ENCODE data around the gene FRY. TPM values are rescaled to one million over a fixed set of nuclear protein-coding genes. Genes with fewer than 3 reads are reported as not detected.

Gene FRY
- total and polyA plus RNA-seq, 10 of the 15 experiments (the other 5 are each of a cell fraction or from before 2014, with no cell fraction given): 0.18 to 1.4 (median 0.30) TPM

- H3K36me3 ChIP-seq (ENCODE audit: control insufficient read depth in 2 of 2, insufficient read depth in 2 of 2, low read length in 1 of 2): no peaks in the 10 kb centered on the region
- no peak for FAIRE-seq
- no peaks in the 10 kb centered on the region for H4K20me1 ChIP-seq (ENCODE audit: control insufficient read depth, insufficient read depth)
- CTCF ChIA-PET: interaction anchor here (1.1 to 1.4 kb wide), 3 partner anchors 8 to 128 kb away, joined by 3 to 6 read pairs (median 4); no protein-coding TSS in a partner anchor
- SMC1A ChIA-PET (ENCODE audit: uncharacterized antibody, unreplicated experiment): interaction anchor here (0.9 kb wide), 1 partner anchor 128 kb away, joined by 4 read pairs; no protein-coding TSS in a partner anchor
- 31% methylated on average over 2 of the region's 2 CpGs for WGBS (ENCODE audit: insufficient coverage, insufficient replicate concordance, low lambda C conversion rate, missing lambda C conversion rate)
- RAD21 ChIA-PET (ENCODE audit: unreplicated experiment): interaction anchor here (1.5 kb wide), 1 partner anchor 127 kb away, joined by 4 read pairs; no protein-coding TSS in a partner anchor
- H3K27me3 ChIP-seq (replicated peaks in 1 of 2; ENCODE audit: control insufficient read depth in 2 of 2, insufficient read depth in 2 of 2, low read length in 1 of 2): no peaks in the 10 kb centered on the region
- DNase-seq (ENCODE audit: low read depth, low spot score): no peak
- no peak overlapping the region for H2AFZ ChIP-seq (ENCODE audit: control insufficient read depth, low read depth, low read length)
- no peak for ATAC-seq
- intact Hi-C loops (cut with micrococcal nuclease; ENCODE audit: unreplicated experiment) (no loop called here), in situ Hi-C loops (cut with MboI) (no loop called here)
- H3K9me3 ChIP-seq (replicated peaks; ENCODE audit: control insufficient read depth, insufficient read depth, low read length): no peaks in the 10 kb centered on the region
- no TSS peak for BruUV-seq (replicated peaks)
- H3K4me1 ChIP-seq (ENCODE audit: control insufficient read depth, insufficient read depth, low read length): peaks cover 4% of the 10 kb centered on the region; the same call in 1 of the 2 replicates
- H3K4me2 ChIP-seq (ENCODE audit: control insufficient read depth, insufficient read depth): no peak overlapping the region
- no peak for TF ChIP-seq FOXM1 (IDR thresholded peaks at IDR 0.05; ENCODE audit: low read depth, low read length)
- TF ChIP-seq SREBF1 (IDR thresholded peaks at IDR 0.05; ENCODE audit: low read length): no peak
- no peak for TF ChIP-seq CHD4 (IDR thresholded peaks at IDR 0.05)
- no peak for TF ChIP-seq EP300 (IDR thresholded peaks at IDR 0.05; ENCODE audit: borderline replicate concordance in 1 of 2, control insufficient read depth in 1 of 2, low read depth in 2 of 2, low read length in 2 of 2)
- no peak for TF ChIP-seq MLLT1 (IDR thresholded peaks at IDR 0.05)
- TF ChIP-seq IRF3 (IDR thresholded peaks at IDR 0.05): no peak
- TF ChIP-seq IRF4 (IDR thresholded peaks at IDR 0.05; ENCODE audit: low read depth, low read length): no peak
- no peak overlapping the region for H3K27ac ChIP-seq (ENCODE audit: control insufficient read depth, insufficient read depth)
- no peak overlapping the region for H3K9ac ChIP-seq (ENCODE audit: control insufficient read depth, insufficient read depth, low read length)
- POLR2A ChIA-PET: no interaction called here
- H3K4me3 ChIP-seq: no peak overlapping the region
- H3K79me2 ChIP-seq (ENCODE audit: control insufficient read depth, insufficient read depth, low read length): no peaks in the 10 kb centered on the region
These were observed 5.9 kb downstream of the FRY start for GRCh38 chr13:32037471-32037870.
